OCI-LY7 (cell line): ENCODE measurements around the gene SDK2. TPM values are rescaled to one million over a fixed set of nuclear protein-coding genes. Genes with fewer than 3 reads are reported as not detected.

Source experiments
- BruUV-seq: library from RNA; stranded (reverse); fragments of 400-500 nt; replicated peaks from 2 replicates; lab custom pipeline; 2021; lab: Mats Ljungman, UMichigan
- CTCF ChIA-PET: fragments of 300-600 bp; sonication (Branson Sonifier 250); formaldehyde crosslinking; loops from one replicate; lab custom pipeline; 2022; ENCODE audit warnings: antibody characterized with exemption; ENCODE audit not compliant: unreplicated experiment; lab: Charles Lee
- POLR2A ChIA-PET: fragments of 300-600 bp; sonication (Branson Sonifier 250); formaldehyde crosslinking; loops from one replicate; lab custom pipeline; 2022; ENCODE audit warnings: antibody characterized with exemption; lab: Charles Lee
- DNase-seq: peaks from one replicate; pipeline ENCODE4 v3.0.0-alpha.2; 2015; ENCODE audit warnings: low spot score
- H2AFZ ChIP-seq: fragments of 200-600 bp; sonication (generic), shearing (Covaris generic); 2 replicates; pipeline ENCODE4 v1.6.1; 2014; ENCODE audit warnings: mild to moderate bottlenecking, antibody characterized with exemption, low read length, moderate library complexity
- H3K27ac ChIP-seq: fragments of 200-600 bp; sonication (generic); 2 replicates; pipeline ENCODE4 v1.5.1; 2014; ENCODE audit warnings: mixed run types, low read depth, mild to moderate bottlenecking, moderate library complexity, low read length, inconsistent platforms; ENCODE audit not compliant: poor library complexity, severe bottlenecking
- H3K36me3 ChIP-seq: fragments of 200-600 bp; sonication (generic); 2 replicates; pipeline ENCODE4 v1.6.1; 2014; ENCODE audit warnings: mild to moderate bottlenecking, antibody characterized with exemption, low read length, moderate library complexity, mixed read lengths; ENCODE audit not compliant: insufficient read depth
- H3K4me1 ChIP-seq: fragments of 200-600 bp; sonication (generic); 2 replicates; pipeline ENCODE4 v1.5.1; 2014; ENCODE audit warnings: mild to moderate bottlenecking, low read length; ENCODE audit not compliant: insufficient read depth, poor library complexity, severe bottlenecking
- H3K4me2 ChIP-seq: fragments of 200-600 bp; sonication (generic); 2 replicates; pipeline ENCODE4 v1.6.1; 2014; ENCODE audit warnings: mild to moderate bottlenecking, low read length
- H3K4me3 ChIP-seq: fragments of 200-600 bp; sonication (generic); 2 replicates; pipeline ENCODE4 v1.5.1; 2014; ENCODE audit warnings: mild to moderate bottlenecking, low read depth, low read length; ENCODE audit not compliant: poor library complexity, severe bottlenecking
- H3K79me2 ChIP-seq: fragments of 200-600 bp; sonication (generic); 2 replicates; pipeline ENCODE4 v1.6.1; 2016; ENCODE audit warnings: low read depth, mild to moderate bottlenecking, low read length, moderate library complexity, mixed read lengths; ENCODE audit not compliant: insufficient read depth
- H3K9me2 ChIP-seq: fragments of 200-600 bp; sonication (generic); 2 replicates; pipeline ENCODE4 v1.6.1; 2016; ENCODE audit warnings: mild to moderate bottlenecking, low read length, mixed read lengths; ENCODE audit not compliant: insufficient read depth
- H3K9me3 ChIP-seq: fragments of 200-600 bp; sonication (generic); 2 replicates; pipeline ENCODE4 v1.6.1; 2014; ENCODE audit warnings: mild to moderate bottlenecking, mixed run types, low read length, mixed read lengths
- H4K20me1 ChIP-seq: fragments of 200-600 bp; sonication (generic); 2 replicates; pipeline ENCODE4 v1.6.1; 2014; ENCODE audit warnings: mild to moderate bottlenecking, antibody characterized with exemption, low read length, moderate library complexity, mixed read lengths; ENCODE audit not compliant: insufficient read depth
- EZH2phosphoT487 ChIP-seq: fragments of 200-600 bp; sonication (generic); IDR thresholded peaks from 2 replicates; pipeline ENCODE4 v1.6.1; 2018; ENCODE audit warnings: low read depth, borderline replicate concordance, mild to moderate bottlenecking, mixed run types, antibody characterized with exemption, low read length, moderate library complexity, mixed read lengths
- intact Hi-C: fragments of 100-400 bp; cut with micrococcal nuclease; formaldehyde crosslinking; loops from one replicate; pipeline ENCODE4 v1.10.0; 2022; ENCODE audit not compliant: unreplicated experiment
- total RNA-seq, 2 experiments: library from RNA; depleted of rRNA in 1 of 2; stranded (reverse); fragments of >200 nt in 1 of 2; shearing (Covaris generic) in 1 of 2; gene quantifications; 2 replicates each; pipeline ENCODE4 v1.2.3, GENCODE V29; 2014 to 2022
- TF ChIP-seq, protein P1 (sequence below): fragments of 200-600 bp; sonication (generic); conservative IDR thresholded peaks from 2 replicates; pipeline ENCODE4 v1.5.1; 2014; ENCODE audit warnings: mild to moderate bottlenecking, antibody characterized with exemption, low read length, moderate library complexity, mixed read lengths

SDK2 gene
- total RNA-seq, 2 experiments from 2014 or later, result 0.32 to 1.8 TPM

DNA sequence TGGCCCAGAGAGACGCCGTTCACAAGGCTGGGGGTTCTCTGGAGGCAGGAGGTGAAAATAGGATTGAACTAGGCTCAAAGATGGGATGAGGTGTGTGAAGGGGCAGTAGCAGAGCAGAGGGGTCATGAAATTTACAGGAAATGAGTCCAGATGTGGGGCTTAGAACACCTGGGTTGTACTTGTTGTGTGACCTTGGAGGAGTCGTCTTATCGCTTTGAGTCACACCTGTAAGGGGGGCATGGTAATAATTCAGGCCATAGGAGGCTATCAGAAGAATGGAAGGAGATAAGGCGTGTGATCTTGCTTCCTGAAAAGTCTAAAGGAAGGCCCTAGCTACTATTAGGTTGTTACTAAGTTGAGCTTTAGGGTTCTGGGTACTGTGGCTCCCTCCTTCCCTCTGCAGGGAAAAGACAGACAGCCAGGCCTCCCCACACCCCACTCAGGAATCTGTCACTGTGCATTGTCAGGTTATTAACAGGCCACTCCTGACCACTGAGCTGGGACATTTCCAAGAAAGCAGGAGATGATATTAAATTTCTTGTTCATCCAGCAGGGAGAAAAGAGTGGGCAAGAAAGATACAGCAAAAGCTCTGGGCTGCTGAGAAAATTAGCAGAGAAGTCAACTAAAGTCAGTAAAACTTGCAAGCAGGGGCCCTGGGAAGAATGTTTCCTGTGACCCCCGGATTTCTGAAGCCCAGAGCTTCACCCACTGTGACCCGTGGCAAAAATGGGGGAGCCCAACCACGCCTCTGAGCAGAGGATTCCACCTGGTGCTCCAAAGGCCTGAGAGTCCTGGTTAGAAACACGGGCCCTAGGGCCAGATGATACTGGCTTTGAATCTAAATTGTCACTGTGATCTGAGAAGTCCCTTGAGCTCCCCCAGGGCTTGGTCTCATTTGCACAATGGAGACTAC, 326.5 kb downstream of the SDK2 start:
- Histone ChIP-seq H2AFZ (no peak overlapping the region), H3K4me2 (no peak overlapping the region)
- CTCF ChIA-PET, result no interaction called here

DNA sequence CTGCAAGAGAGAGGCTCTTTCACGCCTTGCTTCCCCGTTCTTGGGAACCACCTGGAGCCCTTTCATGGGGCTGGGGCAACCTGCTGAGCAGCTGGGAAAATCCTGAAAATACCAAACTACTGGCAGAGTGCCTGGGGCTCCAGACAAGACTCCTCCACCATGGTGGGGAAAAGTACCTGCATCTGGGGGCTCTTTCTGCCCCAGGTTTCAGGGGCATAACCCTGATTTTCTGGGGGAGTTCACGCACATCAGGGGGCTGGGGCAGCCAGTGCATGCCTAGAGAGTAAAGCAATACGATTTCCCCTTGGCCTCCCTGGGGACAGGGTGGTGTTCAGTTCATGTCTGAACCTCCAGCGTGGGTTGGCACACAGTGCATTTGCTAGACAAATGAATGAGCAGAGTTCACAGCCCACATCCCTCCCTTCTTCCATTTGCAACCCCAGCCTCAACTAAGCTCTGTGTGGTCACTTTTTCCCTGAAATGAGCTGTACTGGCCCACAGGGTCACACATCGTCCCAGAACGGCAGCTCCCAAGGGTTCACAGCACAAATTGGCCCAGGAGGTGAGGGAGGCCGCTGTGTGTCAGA, 327.2 kb downstream of the SDK2 start:
- no TSS peak for BruUV-seq
- DNase-seq, result no peak
- CTCF ChIA-PET, result interaction anchor here (0.7 kb wide), 1 partner anchor 263 kb away, joined by 3 read pairs; no protein-coding TSS in a partner anchor

More for the DNA sequence above, 326.5 kb downstream of the SDK2 start:
- Histone ChIP-seq H3K4me3 (no peak overlapping the region), H3K9me2 (no peaks in the 10 kb centered on the region), H4K20me1 (no peaks in the 10 kb centered on the region), H3K36me3 (no peaks in the 10 kb centered on the region), H3K9me3 (no peaks in the 10 kb centered on the region), H3K4me1 (no peaks in the 10 kb centered on the region), H3K79me2 (no peaks in the 10 kb centered on the region), H3K27ac (no peak overlapping the region)
- DNase-seq, result no peak
- no TSS peak for BruUV-seq
- intact Hi-C loops, result no loop called here
- POLR2A ChIA-PET, result interaction anchor here (1.2 kb wide), 1 partner anchor 16 kb away, joined by 3 read pairs; no protein-coding TSS in a partner anchor
- no peak for TF ChIP-seq EZH2phosphoT487
- TF ChIP-seq, protein P1, sequence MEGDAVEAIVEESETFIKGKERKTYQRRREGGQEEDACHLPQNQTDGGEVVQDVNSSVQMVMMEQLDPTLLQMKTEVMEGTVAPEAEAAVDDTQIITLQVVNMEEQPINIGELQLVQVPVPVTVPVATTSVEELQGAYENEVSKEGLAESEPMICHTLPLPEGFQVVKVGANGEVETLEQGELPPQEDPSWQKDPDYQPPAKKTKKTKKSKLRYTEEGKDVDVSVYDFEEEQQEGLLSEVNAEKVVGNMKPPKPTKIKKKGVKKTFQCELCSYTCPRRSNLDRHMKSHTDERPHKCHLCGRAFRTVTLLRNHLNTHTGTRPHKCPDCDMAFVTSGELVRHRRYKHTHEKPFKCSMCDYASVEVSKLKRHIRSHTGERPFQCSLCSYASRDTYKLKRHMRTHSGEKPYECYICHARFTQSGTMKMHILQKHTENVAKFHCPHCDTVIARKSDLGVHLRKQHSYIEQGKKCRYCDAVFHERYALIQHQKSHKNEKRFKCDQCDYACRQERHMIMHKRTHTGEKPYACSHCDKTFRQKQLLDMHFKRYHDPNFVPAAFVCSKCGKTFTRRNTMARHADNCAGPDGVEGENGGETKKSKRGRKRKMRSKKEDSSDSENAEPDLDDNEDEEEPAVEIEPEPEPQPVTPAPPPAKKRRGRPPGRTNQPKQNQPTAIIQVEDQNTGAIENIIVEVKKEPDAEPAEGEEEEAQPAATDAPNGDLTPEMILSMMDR, result no peak

More for the DNA sequence above, 327.2 kb downstream of the SDK2 start:
- H3K9me3 ChIP-seq, result no peaks in the 10 kb centered on the region
- H3K36me3 ChIP-seq, result no peaks in the 10 kb centered on the region
- H3K27ac ChIP-seq, result no peak overlapping the region
- intact Hi-C loops, result no loop called here
- no peaks in the 10 kb centered on the region for H4K20me1 ChIP-seq
- POLR2A ChIA-PET, result interaction anchor here (0.6 to 1.2 kb wide), 2 partner anchors 17 to 358 kb away, joined by 3 read pairs; no protein-coding TSS in a partner anchor
- no peak overlapping the region for H2AFZ ChIP-seq
- TF ChIP-seq EZH2phosphoT487, result no peak
- TF ChIP-seq, protein P1, result no peak
- no peaks in the 10 kb centered on the region for H3K4me1 ChIP-seq
- no peaks in the 10 kb centered on the region for H3K79me2 ChIP-seq
- H3K4me3 ChIP-seq, result no peak overlapping the region
- H3K4me2 ChIP-seq, result no peak overlapping the region
- H3K9me2 ChIP-seq, result no peaks in the 10 kb centered on the region
